Activated effector memory CD4-positive, alpha-beta T cell treated with Interleukin-2 at 50 U/mL for 16 hours (primary cell): ENCODE measurements around the gene PRKCQ.
"Not testable (repeated sequence)": the region's sequence is repeated elsewhere in the genome, so short reads cannot be mapped to it uniquely, and the experiment has no call there.

Experiments
- DNase-seq: peaks from one replicate; pipeline ENCODE4 v3.0.0-alpha.2; 2020

PRKCQ gene

GRCh38 chr10:6593241-6593671, 13.2 kb upstream of the PRKCQ start:
- DNase-seq, result no peak

GRCh38 chr10:6592080-6592479, 12.0 kb upstream of the PRKCQ start:
- DNase-seq, result no peak

- DNase-seq, result no peak
These were observed 11.6 kb upstream of the PRKCQ start for GRCh38 chr10:6591668-6592067.

- no peak for DNase-seq
These were observed 10.0 kb upstream of the PRKCQ start for GRCh38 chr10:6590100-6590499.

- no peak for DNase-seq
These were observed 9.4 kb upstream of the PRKCQ start for GRCh38 chr10:6589287-6590094.

- no peak for DNase-seq
These were observed 8.8 kb upstream of the PRKCQ start for GRCh38 chr10:6588845-6589244.

GRCh38 chr10:6588082-6588481, 8.0 kb upstream of the PRKCQ start:
- DNase-seq, result no peak

GRCh38 chr10:6586501-6586900, 6.4 kb upstream of the PRKCQ start:
- DNase-seq, result no peak

GRCh38 chr10:6583447-6583846, 3.4 kb upstream of the PRKCQ start:
- peak; percentile 69 for DNase-seq

- DNase-seq, result not testable (repeated sequence)
These were observed 2.8 kb upstream of the PRKCQ start for GRCh38 chr10:6582913-6583312.

GRCh38 chr10:6582298-6582697, 2.2 kb upstream of the PRKCQ start:
- DNase-seq, result no peak

GRCh38 chr10:6581778-6582228, 1.7 kb upstream of the PRKCQ start:
- DNase-seq, result no peak

- DNase-seq, result not testable (repeated sequence)
These were observed 1.1 kb upstream of the PRKCQ start for GRCh38 chr10:6581223-6581622.

- peak; percentile 76 for DNase-seq
These were observed 378 bp upstream of the PRKCQ start for GRCh38 chr10:6580279-6581029.

GRCh38 chr10:6579183-6579903, 733 bp downstream of the PRKCQ start:
- no peak for DNase-seq

GRCh38 chr10:6578795-6579182, 1.3 kb downstream of the PRKCQ start:
- DNase-seq, result no peak

- DNase-seq, result no peak
These were observed 1.8 kb downstream of the PRKCQ start for GRCh38 chr10:6578251-6578771.

GRCh38 chr10:6576326-6576725, 3.8 kb downstream of the PRKCQ start:
- no peak for DNase-seq

GRCh38 chr10:6574664-6575176, 5.4 kb downstream of the PRKCQ start:
- DNase-seq, result no peak

- no peak for DNase-seq
These were observed 9.2 kb downstream of the PRKCQ start for GRCh38 chr10:6570893-6571292.

- DNase-seq, result no peak
These were observed 10.8 kb downstream of the PRKCQ start for GRCh38 chr10:6569259-6569658.

GRCh38 chr10:6567884-6568283, 12.2 kb downstream of the PRKCQ start:
- no peak for DNase-seq

- no peak for DNase-seq
These were observed 12.8 kb downstream of the PRKCQ start for GRCh38 chr10:6567203-6567703.
